ENCODE measurements around the gene PNMA3.

- no peak for TF ChIP-seq CTCF (IDR thresholded peaks at IDR 0.05)
- no peak for TF ChIP-seq POLR2A (IDR thresholded peaks at IDR 0.05; ENCODE audit: low read depth)
- no peak for TF ChIP-seq EP300 (IDR thresholded peaks at IDR 0.05)
Observed at GRCh38 chrX:153029875-153030274, 26.4 kb upstream of the PNMA3 start.

All from esophagus muscularis mucosa (tissue), 4 donors.